GM18511 (cell line): ENCODE measurements around the gene HOMER1.

Experiments
- ATAC-seq: cut with Tn5 transposase; IDR thresholded peaks from one replicate; pipeline ENCODE4 v1.9.1; 2021; ENCODE audit warnings: mild to moderate bottlenecking, moderate library complexity; ENCODE audit not compliant: unreplicated experiment

HOMER1 gene

DNA sequence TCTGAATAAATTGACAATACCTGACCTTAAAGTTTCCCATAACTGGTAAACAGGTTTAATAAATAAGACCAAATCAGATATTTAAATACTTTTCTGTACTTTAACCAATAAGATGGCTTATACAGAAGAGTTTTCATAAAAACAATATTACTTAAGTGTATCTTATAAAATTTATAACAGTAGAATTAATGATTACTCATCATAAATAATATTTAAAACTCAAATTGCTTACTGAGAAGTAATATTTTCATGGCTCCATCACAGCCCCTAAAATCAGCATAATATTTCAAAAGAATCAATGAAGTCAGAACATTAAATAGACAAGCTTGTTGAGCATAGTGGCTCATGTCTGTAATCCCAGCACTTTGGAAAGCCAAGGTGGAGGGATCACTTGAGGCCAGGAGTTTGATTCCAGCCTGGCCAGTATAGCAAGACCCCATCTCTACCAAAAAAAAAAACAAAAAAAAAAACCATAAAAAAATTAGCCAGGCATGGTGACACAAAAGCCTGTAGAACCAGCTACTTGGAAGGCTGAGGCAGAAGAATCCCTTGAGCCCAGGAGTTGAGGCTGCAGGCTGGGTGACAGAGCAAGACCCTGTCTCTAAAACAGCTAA is 23.5 kb downstream of the HOMER1 start:
- ATAC-seq = no peak

DNA sequence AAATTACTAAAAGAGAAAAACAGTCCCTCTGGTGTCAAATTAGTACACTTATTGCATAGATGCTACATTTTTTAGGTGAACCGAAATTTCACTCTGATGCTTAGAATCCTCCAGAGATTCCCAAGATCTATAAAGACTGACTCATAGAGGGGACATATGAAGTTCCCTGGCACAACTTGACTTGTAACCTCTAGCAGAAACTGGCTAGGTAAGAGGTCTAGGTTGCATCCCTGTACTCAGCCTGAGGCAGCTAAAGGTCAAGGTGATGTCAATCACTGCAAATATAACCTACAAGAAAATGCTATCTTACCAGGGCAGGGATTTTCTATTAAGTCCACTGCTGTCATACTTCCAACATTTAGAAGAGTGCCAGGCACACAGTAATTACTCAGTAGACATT is 24.2 kb downstream of the HOMER1 start:
- ATAC-seq = no peak

GRCh38 chr5:79488775-79489174 is 25.2 kb downstream of the HOMER1 start:
- no peak for ATAC-seq

DNA sequence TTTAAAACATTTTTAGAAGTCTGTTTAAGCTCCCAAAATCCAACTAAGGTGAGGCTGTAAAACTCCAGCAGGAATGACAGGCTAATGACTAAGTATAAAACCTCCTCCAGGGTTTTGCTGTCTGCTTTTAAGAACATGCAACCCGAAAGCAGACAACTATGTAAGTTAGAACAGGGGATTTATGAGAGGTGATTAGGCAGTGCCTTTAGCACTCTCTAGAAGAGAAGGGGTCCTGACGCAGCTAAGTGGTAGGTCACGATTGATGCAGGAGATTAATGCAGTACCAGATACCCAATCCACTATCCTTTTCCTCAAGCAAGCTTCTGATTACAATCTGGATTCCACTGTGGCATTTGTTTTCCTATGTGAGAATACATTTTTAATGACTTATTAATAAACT is 25.9 kb downstream of the HOMER1 start:
- ATAC-seq = no peak

GRCh38 chr5:79487251-79487650 is 26.7 kb downstream of the HOMER1 start:
- ATAC-seq = no peak

DNA sequence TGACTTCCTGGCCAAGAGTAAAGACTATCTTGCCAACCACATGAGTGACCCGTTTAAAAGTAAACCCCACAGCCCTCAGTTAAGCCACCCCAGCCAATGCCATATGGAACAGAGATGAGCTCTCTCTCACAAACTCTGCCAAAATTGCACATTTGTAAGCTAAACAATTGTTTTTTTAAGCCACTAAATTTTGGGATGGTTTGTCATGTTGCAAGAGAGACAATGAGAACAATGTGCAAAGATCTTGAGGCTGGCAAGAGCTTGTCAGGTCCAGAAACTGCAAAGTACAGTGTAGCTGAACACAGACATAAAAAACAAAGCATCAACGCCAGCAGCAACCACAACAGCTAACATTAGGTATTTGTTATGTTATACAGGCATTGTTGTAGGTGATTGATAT is 27.8 kb downstream of the HOMER1 start:
- no peak for ATAC-seq

DNA sequence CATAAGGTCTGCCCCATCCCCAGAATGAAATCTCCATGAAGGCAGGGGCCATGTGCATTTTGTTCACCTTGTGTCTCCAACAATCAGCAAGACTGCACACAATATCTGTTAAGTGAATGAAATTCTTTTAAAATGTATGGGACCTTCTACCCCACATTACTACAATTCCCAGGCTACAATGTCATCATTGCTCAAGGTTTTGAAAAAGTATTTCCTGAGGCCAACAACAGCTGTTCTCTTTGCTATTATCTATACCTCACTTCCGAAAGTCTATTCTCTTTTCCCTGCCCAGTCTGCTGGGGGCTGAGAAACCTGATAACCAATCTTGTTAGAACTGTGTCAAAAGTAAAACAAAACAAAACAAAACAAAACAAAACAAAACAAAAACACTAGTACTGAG is 29.2 kb downstream of the HOMER1 start:
- no peak for ATAC-seq

- ATAC-seq = no peak
These were observed 32.4 kb downstream of the HOMER1 start for GRCh38 chr5:79481574-79481973.

DNA sequence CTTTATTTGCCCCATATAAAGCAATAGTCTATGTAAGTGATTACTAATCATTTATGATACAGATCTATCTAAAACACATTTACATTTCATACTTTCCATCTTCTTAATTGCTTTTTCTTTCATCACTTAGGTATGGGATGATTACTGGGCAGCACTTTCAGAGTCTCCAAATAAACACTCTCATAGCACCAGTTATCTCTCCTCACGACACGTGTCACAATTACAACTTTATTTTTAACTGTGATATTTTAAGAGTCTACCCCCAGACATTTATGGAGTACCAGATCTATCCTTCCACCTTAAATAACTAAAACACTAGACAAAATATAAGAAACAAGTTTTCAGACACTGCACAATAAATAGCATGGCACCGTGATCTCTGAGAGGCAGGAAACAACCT is 32.9 kb downstream of the HOMER1 start:
- ATAC-seq = no peak

DNA sequence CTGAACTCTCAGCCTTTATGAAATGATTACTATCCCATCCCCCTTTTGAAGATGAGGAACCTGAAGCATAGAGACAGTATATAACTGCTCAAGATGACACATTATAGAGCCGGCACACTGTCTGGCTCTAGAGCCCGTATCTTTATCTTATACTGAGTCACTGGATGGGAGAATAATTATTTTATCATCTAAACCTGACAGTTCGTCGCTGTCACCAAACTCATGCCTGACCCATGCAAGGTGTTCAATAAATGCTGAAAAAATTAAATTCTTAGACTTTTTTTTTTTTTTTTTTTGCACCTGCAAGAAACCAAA is 38.8 kb downstream of the HOMER1 start:
- no peak for ATAC-seq

DNA sequence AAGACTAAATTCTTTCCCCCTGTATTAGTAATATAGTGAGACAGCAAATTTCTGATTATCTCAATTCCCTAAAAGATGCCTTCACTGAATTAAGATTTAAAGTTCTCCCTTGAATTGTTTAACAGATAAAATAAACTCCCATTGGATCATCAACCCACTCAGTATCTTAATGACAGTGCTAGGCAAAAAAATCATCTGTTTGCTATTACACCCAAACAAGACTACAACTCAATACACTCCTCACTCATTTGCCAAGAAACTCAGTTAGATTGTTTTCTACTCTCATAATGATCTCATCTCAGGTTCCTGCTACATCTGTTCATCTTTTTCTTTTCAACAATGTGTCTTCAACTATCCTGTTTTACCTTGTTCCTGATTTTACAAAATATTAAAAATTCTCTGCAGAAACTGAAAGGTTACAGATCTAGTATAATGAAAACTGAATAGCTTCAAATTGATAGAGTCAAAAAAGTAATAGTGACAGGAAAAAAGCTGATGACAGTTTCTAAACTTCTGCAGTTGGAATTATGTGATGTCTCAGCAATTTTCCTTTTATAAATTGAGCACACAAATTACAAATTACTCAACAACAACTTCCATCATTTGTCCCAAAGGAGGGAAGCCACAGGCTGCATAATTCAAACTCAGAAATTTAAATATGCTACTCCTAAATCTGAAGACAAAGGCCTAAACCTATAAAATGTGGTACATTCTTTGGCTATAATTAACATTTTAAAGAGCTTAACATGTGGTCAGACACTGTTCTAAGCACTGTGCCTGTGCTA is 39.4 kb downstream of the HOMER1 start:
- ATAC-seq = no peak

- ATAC-seq = no peak
These were observed 42.4 kb downstream of the HOMER1 start for GRCh38 chr5:79471556-79471955.

GRCh38 chr5:79464695-79465332 is 49.1 kb downstream of the HOMER1 start:
- no peak for ATAC-seq

- ATAC-seq = no peak
These were observed 49.7 kb downstream of the HOMER1 start for GRCh38 chr5:79464278-79464677.

DNA sequence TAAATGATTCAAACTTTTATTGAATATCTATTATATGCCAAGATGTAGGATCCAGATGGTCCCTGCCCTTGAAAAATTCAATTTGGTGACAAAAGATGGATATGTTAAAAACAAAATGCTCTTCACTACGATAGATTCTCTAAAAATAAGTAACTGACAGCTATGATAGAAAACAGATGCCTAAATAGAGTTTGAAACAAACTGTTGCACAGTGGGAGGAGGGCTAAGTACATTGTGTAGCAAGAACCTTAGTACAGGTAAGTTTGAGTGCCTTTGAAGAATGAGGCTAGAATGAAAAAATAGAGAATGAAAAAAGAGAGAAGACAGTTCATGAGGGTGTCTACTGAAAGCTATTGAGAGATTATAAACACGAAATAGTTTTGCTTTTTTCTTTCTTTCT is 54.3 kb downstream of the HOMER1 start:
- no peak for ATAC-seq

GRCh38 chr5:79456890-79457583 is 56.9 kb downstream of the HOMER1 start:
- ATAC-seq = peak; percentile 92

DNA sequence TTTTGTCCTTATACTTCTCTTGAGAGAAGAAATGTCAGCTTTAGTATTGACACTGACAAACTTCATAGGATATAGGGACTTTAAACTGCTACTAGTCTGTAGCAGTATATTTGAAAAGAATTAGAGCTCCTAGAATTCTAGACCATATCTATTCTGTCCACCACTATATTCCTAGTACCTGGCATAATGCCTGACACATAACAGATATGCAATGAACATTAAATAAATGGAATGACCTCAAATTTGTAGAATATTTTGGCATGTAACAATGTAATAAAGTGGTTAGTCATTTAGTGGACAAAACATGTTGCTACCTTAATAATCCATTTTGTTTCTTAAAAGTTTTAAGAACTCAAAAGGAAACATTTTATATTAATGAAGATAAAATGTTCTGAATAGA is 57.5 kb downstream of the HOMER1 start:
- no peak for ATAC-seq

GRCh38 chr5:79454043-79454442 is 59.9 kb downstream of the HOMER1 start:
- ATAC-seq = no peak

DNA sequence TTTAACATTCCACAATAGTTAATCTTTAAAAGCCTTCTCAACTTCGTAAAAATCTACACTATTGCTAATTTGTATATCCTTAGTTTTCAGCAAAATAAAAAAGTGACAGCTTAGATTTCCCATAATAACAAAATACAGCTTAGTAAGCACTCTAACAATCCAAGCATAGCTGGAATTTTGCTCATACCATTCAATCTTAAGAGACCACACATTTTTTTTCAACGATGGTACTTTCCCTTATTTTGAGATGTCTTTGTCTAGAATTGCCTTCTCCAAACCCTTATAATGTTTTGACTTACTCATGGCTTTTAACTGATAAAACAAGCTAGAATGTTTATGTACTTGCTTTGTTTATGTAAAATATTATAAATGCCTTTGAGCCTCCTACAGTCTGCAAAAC is 65.6 kb downstream of the HOMER1 start:
- ATAC-seq = no peak

DNA sequence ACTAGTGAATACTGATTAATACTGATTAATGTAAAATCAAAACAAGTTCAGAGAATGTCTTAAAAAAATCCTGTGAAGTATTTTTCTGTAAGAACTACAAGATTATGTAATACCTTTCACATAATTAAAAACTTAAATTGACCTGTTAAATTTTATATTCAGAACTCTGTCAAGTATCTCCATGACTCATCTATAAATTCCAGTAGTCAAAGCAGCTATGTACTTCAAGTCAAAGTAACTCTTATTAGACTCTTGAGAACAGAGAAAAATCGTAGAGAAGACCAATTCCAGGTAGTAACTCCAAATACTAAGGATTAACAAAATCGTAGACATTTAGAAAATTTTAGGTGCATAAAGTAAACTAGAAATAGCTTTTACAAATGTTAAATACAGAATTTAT is 77.1 kb downstream of the HOMER1 start:
- ATAC-seq = no peak

- ATAC-seq = no peak
These were observed 77.7 kb downstream of the HOMER1 start for GRCh38 chr5:79436224-79436623.

GRCh38 chr5:79430196-79430595 is 83.7 kb downstream of the HOMER1 start:
- ATAC-seq = no peak
